ENCODE measurements around the gene CYB5A. TPM values are rescaled to one million over a fixed set of nuclear protein-coding genes. Genes with fewer than 3 reads are reported as not detected.
A peak's percentile ranks its signal among the peaks of the same experiment; 100 is the strongest.

Gene CYB5A
- 10 to 100 TPM; 45.7 to 95.3 (median 64.5) TPM for total RNA-seq

GRCh38 chr18:74291771-74292540 is at the start of gene CYB5A:
CYB5A (minus strand) TSS chr18:74291963; CDS start chr18:74291875, 88 bp downstream.
- TF ChIP-seq CTCF (IDR thresholded peaks at IDR 0.05): peak in 1 of 6 experiments; percentile 9
- TF ChIP-seq POLR2A (IDR thresholded peaks at IDR 0.05): peak in 1 of 2 donors; percentile 68
- no peaks in the 10 kb centered on the region for H3K36me3 ChIP-seq
- peak; percentile 97 to 98 for DNase-seq
- H3K4me1 ChIP-seq: peaks cover 0 to 10% of the 10 kb centered on the region in 2 donors
- peak within 1 kb of the TSS in 2 of 3 donors; percentile 30 to 51 for H3K27ac ChIP-seq
- peak within 1 kb of the TSS; percentile 58 to 95 (median 72) for H3K4me3 ChIP-seq (replicated peaks in 1 of 3)
- H3K27me3 ChIP-seq: no peaks in the 10 kb centered on the region
- WGBS, 2 donors: 2% methylated on average over 36 to 39 of the region's 68 CpGs
- no peaks in the 10 kb centered on the region for H3K9me3 ChIP-seq
- intact Hi-C loops (cut with DNase I): loop anchor here (5.0 kb wide), 1 partner anchor 205 kb away; the partner anchor contains the start of gene CNDP2

GRCh38 chr18:74337912-74338309 is 46.1 kb upstream of the CYB5A start:
- WGBS, 2 donors: 91 to 95% methylated on average over 1 of the region's 1 CpG
- no peak overlapping the region for H3K27ac ChIP-seq
- intact Hi-C loops (cut with DNase I): no loop called here
- no peaks in the 10 kb centered on the region for H3K9me3 ChIP-seq
- H3K36me3 ChIP-seq: no peaks in the 10 kb centered on the region
- H3K4me3 ChIP-seq (replicated peaks in 1 of 3): no peak overlapping the region
- no peaks in the 10 kb centered on the region for H3K27me3 ChIP-seq
- DNase-seq: no peak
- no peak for TF ChIP-seq CTCF (IDR thresholded peaks at IDR 0.05)
- TF ChIP-seq POLR2A (IDR thresholded peaks at IDR 0.05): no peak
- no peaks in the 10 kb centered on the region for H3K4me1 ChIP-seq

GRCh38 chr18:74337155-74337911 is 45.6 kb upstream of the CYB5A start:
- Histone ChIP-seq H3K27ac (no peak overlapping the region), H3K9me3 (no peaks in the 10 kb centered on the region), H3K4me1 (no peaks in the 10 kb centered on the region), H3K4me3 (replicated peaks in 1 of 3) (no peak overlapping the region), H3K36me3 (no peaks in the 10 kb centered on the region), H3K27me3 (no peaks in the 10 kb centered on the region)
- intact Hi-C loops (cut with DNase I): no loop called here
- 84 to 88% methylated on average over 5 of the region's 5 CpGs for WGBS, 2 donors
- no peak for TF ChIP-seq CTCF (IDR thresholded peaks at IDR 0.05)
- no peak for TF ChIP-seq POLR2A (IDR thresholded peaks at IDR 0.05)
- DNase-seq: no peak

- TF ChIP-seq POLR2A (IDR thresholded peaks at IDR 0.05) (no peak), CTCF (IDR thresholded peaks at IDR 0.05) (no peak)
- H3K36me3 ChIP-seq: no peaks in the 10 kb centered on the region
- H3K27ac ChIP-seq: no peak overlapping the region
- H3K4me3 ChIP-seq (replicated peaks in 1 of 3): no peak overlapping the region
- intact Hi-C loops (cut with DNase I): no loop called here
- H3K27me3 ChIP-seq: no peaks in the 10 kb centered on the region
- no peak for DNase-seq
- no peaks in the 10 kb centered on the region for H3K4me1 ChIP-seq
- no peaks in the 10 kb centered on the region for H3K9me3 ChIP-seq
Observed at GRCh38 chr18:74336656-74337055, 44.9 kb upstream of the CYB5A start.

Data from thyroid gland (tissue), 4 donors.